OCI-LY7 (cell line): ENCODE data around the gene SLC25A11. TPM values are rescaled to one million over a fixed set of nuclear protein-coding genes. Genes with fewer than 3 reads are reported as not detected.
A peak's percentile ranks its signal among the peaks of the same experiment; 100 is the strongest.

ENCODE experiments used
- BruUV-seq: library from RNA; stranded (reverse); fragments of 400-500 nt; replicated peaks from 2 replicates; lab custom pipeline; 2021; lab: Mats Ljungman, UMichigan
- CTCF ChIA-PET: fragments of 300-600 bp; sonication (Branson Sonifier 250); formaldehyde crosslinking; loops from one replicate; lab custom pipeline; 2022; ENCODE audit warnings: antibody characterized with exemption; ENCODE audit not compliant: unreplicated experiment; lab: Charles Lee
- POLR2A ChIA-PET: fragments of 300-600 bp; sonication (Branson Sonifier 250); formaldehyde crosslinking; loops from one replicate; lab custom pipeline; 2022; ENCODE audit warnings: antibody characterized with exemption; lab: Charles Lee
- DNase-seq: peaks from one replicate; pipeline ENCODE4 v3.0.0-alpha.2; 2015; ENCODE audit warnings: low spot score
- H2AFZ ChIP-seq: fragments of 200-600 bp; sonication (generic), shearing (Covaris generic); 2 replicates; pipeline ENCODE4 v1.6.1; 2014; ENCODE audit warnings: mild to moderate bottlenecking, antibody characterized with exemption, low read length, moderate library complexity
- H3K27ac ChIP-seq: fragments of 200-600 bp; sonication (generic); 2 replicates; pipeline ENCODE4 v1.5.1; 2014; ENCODE audit warnings: mixed run types, low read depth, mild to moderate bottlenecking, moderate library complexity, low read length, inconsistent platforms; ENCODE audit not compliant: poor library complexity, severe bottlenecking
- H3K36me3 ChIP-seq: fragments of 200-600 bp; sonication (generic); 2 replicates; pipeline ENCODE4 v1.6.1; 2014; ENCODE audit warnings: mild to moderate bottlenecking, antibody characterized with exemption, low read length, moderate library complexity, mixed read lengths; ENCODE audit not compliant: insufficient read depth
- H3K4me1 ChIP-seq: fragments of 200-600 bp; sonication (generic); 2 replicates; pipeline ENCODE4 v1.5.1; 2014; ENCODE audit warnings: mild to moderate bottlenecking, low read length; ENCODE audit not compliant: insufficient read depth, poor library complexity, severe bottlenecking
- H3K4me2 ChIP-seq: fragments of 200-600 bp; sonication (generic); 2 replicates; pipeline ENCODE4 v1.6.1; 2014; ENCODE audit warnings: mild to moderate bottlenecking, low read length
- H3K4me3 ChIP-seq: fragments of 200-600 bp; sonication (generic); 2 replicates; pipeline ENCODE4 v1.5.1; 2014; ENCODE audit warnings: mild to moderate bottlenecking, low read depth, low read length; ENCODE audit not compliant: poor library complexity, severe bottlenecking
- H3K79me2 ChIP-seq: fragments of 200-600 bp; sonication (generic); 2 replicates; pipeline ENCODE4 v1.6.1; 2016; ENCODE audit warnings: low read depth, mild to moderate bottlenecking, low read length, moderate library complexity, mixed read lengths; ENCODE audit not compliant: insufficient read depth
- H3K9me2 ChIP-seq: fragments of 200-600 bp; sonication (generic); 2 replicates; pipeline ENCODE4 v1.6.1; 2016; ENCODE audit warnings: mild to moderate bottlenecking, low read length, mixed read lengths; ENCODE audit not compliant: insufficient read depth
- H3K9me3 ChIP-seq: fragments of 200-600 bp; sonication (generic); 2 replicates; pipeline ENCODE4 v1.6.1; 2014; ENCODE audit warnings: mild to moderate bottlenecking, mixed run types, low read length, mixed read lengths
- H4K20me1 ChIP-seq: fragments of 200-600 bp; sonication (generic); 2 replicates; pipeline ENCODE4 v1.6.1; 2014; ENCODE audit warnings: mild to moderate bottlenecking, antibody characterized with exemption, low read length, moderate library complexity, mixed read lengths; ENCODE audit not compliant: insufficient read depth
- EZH2phosphoT487 ChIP-seq: fragments of 200-600 bp; sonication (generic); IDR thresholded peaks from 2 replicates; pipeline ENCODE4 v1.6.1; 2018; ENCODE audit warnings: low read depth, borderline replicate concordance, mild to moderate bottlenecking, mixed run types, antibody characterized with exemption, low read length, moderate library complexity, mixed read lengths
- intact Hi-C: fragments of 100-400 bp; cut with micrococcal nuclease; formaldehyde crosslinking; loops from one replicate; pipeline ENCODE4 v1.10.0; 2022; ENCODE audit not compliant: unreplicated experiment
- total RNA-seq, 2 experiments: library from RNA; depleted of rRNA in 1 of 2; stranded (reverse); fragments of >200 nt in 1 of 2; shearing (Covaris generic) in 1 of 2; gene quantifications; 2 replicates each; pipeline ENCODE4 v1.2.3, GENCODE V29; 2014 to 2022
- TF ChIP-seq, protein P1 (sequence below): fragments of 200-600 bp; sonication (generic); conservative IDR thresholded peaks from 2 replicates; pipeline ENCODE4 v1.5.1; 2014; ENCODE audit warnings: mild to moderate bottlenecking, antibody characterized with exemption, low read length, moderate library complexity, mixed read lengths

Gene SLC25A11
- total RNA-seq, 2 experiments from 2014 or later = 68.2 to 80.6 TPM

GRCh38 chr17:4900231-4901107 lies 39.4 kb downstream of the SLC25A11 start:
- no peak for TF ChIP-seq EZH2phosphoT487
- TF ChIP-seq, protein P1, sequence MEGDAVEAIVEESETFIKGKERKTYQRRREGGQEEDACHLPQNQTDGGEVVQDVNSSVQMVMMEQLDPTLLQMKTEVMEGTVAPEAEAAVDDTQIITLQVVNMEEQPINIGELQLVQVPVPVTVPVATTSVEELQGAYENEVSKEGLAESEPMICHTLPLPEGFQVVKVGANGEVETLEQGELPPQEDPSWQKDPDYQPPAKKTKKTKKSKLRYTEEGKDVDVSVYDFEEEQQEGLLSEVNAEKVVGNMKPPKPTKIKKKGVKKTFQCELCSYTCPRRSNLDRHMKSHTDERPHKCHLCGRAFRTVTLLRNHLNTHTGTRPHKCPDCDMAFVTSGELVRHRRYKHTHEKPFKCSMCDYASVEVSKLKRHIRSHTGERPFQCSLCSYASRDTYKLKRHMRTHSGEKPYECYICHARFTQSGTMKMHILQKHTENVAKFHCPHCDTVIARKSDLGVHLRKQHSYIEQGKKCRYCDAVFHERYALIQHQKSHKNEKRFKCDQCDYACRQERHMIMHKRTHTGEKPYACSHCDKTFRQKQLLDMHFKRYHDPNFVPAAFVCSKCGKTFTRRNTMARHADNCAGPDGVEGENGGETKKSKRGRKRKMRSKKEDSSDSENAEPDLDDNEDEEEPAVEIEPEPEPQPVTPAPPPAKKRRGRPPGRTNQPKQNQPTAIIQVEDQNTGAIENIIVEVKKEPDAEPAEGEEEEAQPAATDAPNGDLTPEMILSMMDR = no peak
- BruUV-seq = no TSS peak
- intact Hi-C loops = loop anchor here (5.0 to 10.0 kb wide), 2 partner anchors 266 to 333 kb away; no protein-coding TSS in a partner anchor
- Histone ChIP-seq H3K9me3 (no peaks in the 10 kb centered on the region), H3K36me3 (peaks cover 17% of the 10 kb centered on the region; the same call in 1 of the 2 replicates), H4K20me1 (no peaks in the 10 kb centered on the region), H3K4me1 (peaks cover 9% of the 10 kb centered on the region), H3K27ac (no peak overlapping the region), H3K4me2 (peak overlapping the region; percentile 40), H2AFZ (no peak overlapping the region), H3K79me2 (no peaks in the 10 kb centered on the region), H3K9me2 (no peaks in the 10 kb centered on the region), H3K4me3 (peak overlapping the region; percentile 43)
- DNase-seq = peak; percentile 14
- POLR2A ChIA-PET = interaction anchor here (0.5 kb wide), 1 partner anchor 443 kb away, joined by 3 read pairs; no protein-coding TSS in a partner anchor
- CTCF ChIA-PET = no interaction called here

- Histone ChIP-seq H3K4me3 (no peak within 1 kb of the TSS), H2AFZ (no peak within 1 kb of the TSS)
- CTCF ChIA-PET = no interaction called here
These were observed 40.3 kb downstream of the SLC25A11 start, which contains the start of gene C17orf107 for GRCh38 chr17:4899341-4900230. Gene C17orf107, plus strand, starts transcription at chr17:4899536. Its CDS starts 227 bp downstream, at chr17:4899763.

More at GRCh38 chr17:4899341-4900230, 40.3 kb downstream of the SLC25A11 start, which contains the start of gene C17orf107:
- peaks cover 9% of the 10 kb centered on the region for H3K4me1 ChIP-seq
- H3K4me2 ChIP-seq = peak within 1 kb of the TSS; percentile 19; the same call in 1 of the 2 replicates
- H3K9me3 ChIP-seq = no peaks in the 10 kb centered on the region
- BruUV-seq = no TSS peak
- peaks cover 26% of the 10 kb centered on the region; the same call in 1 of the 2 replicates for H3K36me3 ChIP-seq
- no peak for DNase-seq
- H4K20me1 ChIP-seq = no peaks in the 10 kb centered on the region
- TF ChIP-seq, protein P1 = no peak
- no peak for TF ChIP-seq EZH2phosphoT487
- H3K9me2 ChIP-seq = no peaks in the 10 kb centered on the region
- H3K27ac ChIP-seq = no peak within 1 kb of the TSS
- POLR2A ChIA-PET = interaction anchor here (0.5 kb wide), 1 partner anchor 442 kb away, joined by 3 read pairs; no protein-coding TSS in a partner anchor
- no peaks in the 10 kb centered on the region for H3K79me2 ChIP-seq
- intact Hi-C loops = loop anchor here (5.0 to 10.0 kb wide), 2 partner anchors 265 to 332 kb away; no protein-coding TSS in a partner anchor
